H1 (cell line): ENCODE results near the gene RERE. TPM values are rescaled to one million over a fixed set of nuclear protein-coding genes. Genes with fewer than 3 reads are reported as not detected.
A peak's percentile ranks its signal among the peaks of the same experiment; 100 is the strongest.

ENCODE experiments used
- CTCF ChIA-PET: fragments of 300-600 bp; sonication (Branson Sonifier 250); formaldehyde crosslinking; loops from one replicate; lab custom pipeline; 2021; ENCODE audit not compliant: partially characterized antibody; lab: Charles Lee
- POLR2A ChIA-PET: fragments of 300-600 bp; sonication (Branson Sonifier 250); formaldehyde crosslinking; loops from one replicate; lab custom pipeline; 2021; ENCODE audit warnings: inconsistent platforms; ENCODE audit not compliant: partially characterized antibody; lab: Charles Lee
- DNase-seq, 2 experiments: peaks; one replicate each; pipeline versions ENCODE4 v3.0.0 to v3.0.0-alpha.2; 2010 to 2022; ENCODE audit warnings: low spot score in 2 of 2, low read depth in 1 of 2, mixed read lengths in 1 of 2
- FAIRE-seq: peaks from 2 replicates; lab custom pipeline; 2011; peaks lifted over from hg19 to GRCh38; lab: Jason Lieb, UNC
- H2AFZ ChIP-seq: 2 replicates; pipeline ENCODE4 v1.8.1; 2012; ENCODE audit warnings: low read length, inconsistent platforms
- H2AK5ac ChIP-seq: 2 replicates; pipeline ENCODE4 v1.6.1; 2013; ENCODE audit warnings: low read depth, low read length
- H2BK120ac ChIP-seq: replicated peaks from 2 replicates; pipeline ENCODE3; 2013; ENCODE audit warnings: low read depth, low read length, inconsistent platforms
- H2BK12ac ChIP-seq: 2 replicates; pipeline ENCODE4 v1.6.1; 2013; ENCODE audit warnings: low read depth, low read length
- H2BK15ac ChIP-seq: 2 replicates; pipeline ENCODE4 v1.6.1; 2013; ENCODE audit warnings: low read length
- H2BK20ac ChIP-seq: 2 replicates; pipeline ENCODE4 v1.6.1; 2013; ENCODE audit warnings: low read length
- H2BK5ac ChIP-seq: 2 replicates; pipeline ENCODE4 v1.6.1; 2013; ENCODE audit warnings: low read depth, low read length
- H3K14ac ChIP-seq: 2 replicates; pipeline ENCODE4 v1.6.1; 2013; ENCODE audit warnings: inconsistent platforms; ENCODE audit not compliant: insufficient read length
- H3K18ac ChIP-seq: 2 replicates; pipeline ENCODE4 v1.6.1; 2013; ENCODE audit warnings: low read length; ENCODE audit errors: extremely low read depth
- H3K23ac ChIP-seq: 2 replicates; pipeline ENCODE4 v1.6.1; 2013; ENCODE audit warnings: inconsistent platforms; ENCODE audit not compliant: insufficient read length
- H3K23me2 ChIP-seq: 2 replicates; pipeline ENCODE4 v1.6.1; 2013; ENCODE audit warnings: low read depth, low read length
- H3K27ac ChIP-seq: 2 replicates; pipeline ENCODE4 v1.6.1; 2011; ENCODE audit warnings: low read depth, low read length, inconsistent platforms
- H3K27me3 ChIP-seq, 4 experiments: replicated peaks in 1 of 4; 1 replicate in 1 of 4; 2 replicates in 3 of 4; pipeline versions ENCODE4 v1.6.1 to v1.8.1; 2011 to 2013; ENCODE audit warnings: low read length in 3 of 4, mild to moderate bottlenecking in 3 of 4, inconsistent platforms in 2 of 4, mixed read lengths in 2 of 4, moderate library complexity in 1 of 4; ENCODE audit not compliant: control insufficient read depth in 3 of 4, insufficient read depth in 3 of 4; ENCODE audit errors: extremely low read depth in 1 of 4
- H3K36me3 ChIP-seq, 4 experiments: 2 replicates each; pipeline versions ENCODE4 v1.6.1 to v1.8.1; 2011 to 2013; ENCODE audit warnings: mild to moderate bottlenecking in 4 of 4, low read length in 3 of 4, moderate library complexity in 2 of 4, control low read depth in 1 of 4, inconsistent platforms in 1 of 4; ENCODE audit not compliant: insufficient read depth in 4 of 4, control insufficient read depth in 2 of 4
- H3K4ac ChIP-seq: replicated peaks from 2 replicates; pipeline ENCODE3; 2013; ENCODE audit warnings: low read length, low read depth, mixed read lengths, inconsistent platforms; ENCODE audit not compliant: insufficient read length
- H3K4me1 ChIP-seq, 4 experiments: replicated peaks in 1 of 4; 1 replicate in 1 of 4; 2 replicates in 3 of 4; pipeline versions ENCODE4 v1.6.1 to v1.8.1; 2011 to 2013; ENCODE audit warnings: low read length in 3 of 4, inconsistent platforms in 2 of 4, mixed read lengths in 1 of 4; ENCODE audit not compliant: insufficient read depth in 4 of 4, control insufficient read depth in 3 of 4
- H3K4me2 ChIP-seq, 2 experiments: 2 replicates each; pipeline versions ENCODE4 v1.6.1 to v1.8.1; 2011 to 2013; ENCODE audit warnings: low read depth in 2 of 2, low read length in 2 of 2, control low read depth in 1 of 2, inconsistent platforms in 1 of 2, mild to moderate bottlenecking in 1 of 2; ENCODE audit not compliant: insufficient read depth in 1 of 2
- H3K4me3 ChIP-seq, 4 experiments: fragments of 200-600, 300-600 bp in 1 of 4; sonication (generic), shearing (Covaris generic), sonication (Bioruptor Twin) in 1 of 4; 2 replicates each; pipeline versions ENCODE4 v1.5.1 to v1.8.1; 2011 to 2016; ENCODE audit warnings: low read length in 4 of 4, low read depth in 3 of 4, control low read depth in 2 of 4, inconsistent platforms in 2 of 4, mild to moderate bottlenecking in 2 of 4, mixed read lengths in 1 of 4, moderate library complexity in 1 of 4; ENCODE audit not compliant: insufficient read depth in 2 of 4; ENCODE audit errors: extremely low read depth in 1 of 4
- H3K56ac ChIP-seq: replicated peaks from 2 replicates; pipeline ENCODE3; 2013; ENCODE audit warnings: low read depth, mild to moderate bottlenecking, mixed read lengths, low read length, inconsistent platforms; ENCODE audit not compliant: insufficient read length
- H3K79me1 ChIP-seq: 2 replicates; pipeline ENCODE4 v1.6.1; 2013; ENCODE audit warnings: low read depth, low read length, control low read depth
- H3K79me2 ChIP-seq, 2 experiments: 2 replicates each; pipeline versions ENCODE4 v1.6.1 to v1.8.1; 2012 to 2013; ENCODE audit warnings: low read length in 2 of 2, mild to moderate bottlenecking in 2 of 2, inconsistent platforms in 1 of 2; ENCODE audit not compliant: insufficient read depth in 2 of 2, control insufficient read depth in 1 of 2
- H3K9ac ChIP-seq, 4 experiments: replicated peaks in 1 of 4; 1 replicate in 1 of 4; 2 replicates in 3 of 4; pipeline versions ENCODE4 v1.6.1 to v1.8.1; 2011 to 2013; ENCODE audit warnings: low read depth in 3 of 4, low read length in 3 of 4, control low read depth in 2 of 4, mild to moderate bottlenecking in 2 of 4, moderate library complexity in 2 of 4, inconsistent platforms in 1 of 4; ENCODE audit errors: extremely low read depth in 1 of 4
- H3K9me3 ChIP-seq, 2 experiments: 2 replicates each; pipeline versions ENCODE4 v1.6.1 to v1.8.1; 2012 to 2013; ENCODE audit warnings: mild to moderate bottlenecking in 2 of 2, moderate library complexity in 2 of 2, control low read depth in 1 of 2, inconsistent platforms in 1 of 2, low read depth in 1 of 2, low read length in 1 of 2, mixed read lengths in 1 of 2; ENCODE audit not compliant: insufficient read depth in 2 of 2
- H4K20me1 ChIP-seq, 2 experiments: replicated peaks in 1 of 2; 2 replicates each; pipeline versions ENCODE3 to v1.8.1; 2011 to 2013; ENCODE audit warnings: inconsistent platforms in 2 of 2, low read length in 2 of 2, mild to moderate bottlenecking in 1 of 2; ENCODE audit not compliant: insufficient read depth in 2 of 2, control insufficient read depth in 1 of 2
- H4K5ac ChIP-seq: 2 replicates; pipeline ENCODE4 v1.6.1; 2013; ENCODE audit warnings: low read length, low read depth, mixed read lengths, inconsistent platforms; ENCODE audit not compliant: insufficient read length
- H4K8ac ChIP-seq: 2 replicates; pipeline ENCODE4 v1.8.0; 2013; ENCODE audit warnings: mild to moderate bottlenecking, moderate library complexity, low read length, inconsistent platforms; ENCODE audit not compliant: insufficient read depth; ENCODE audit errors: extremely low read depth
- H4K91ac ChIP-seq: replicated peaks from 2 replicates; pipeline ENCODE3; 2013; ENCODE audit warnings: low read length, mixed read lengths, inconsistent platforms; ENCODE audit not compliant: insufficient read length
- NANOG ChIP-seq: IDR thresholded peaks from 2 replicates; pipeline ENCODE4 v1.6.1; 2011; ENCODE audit warnings: low read length, low read depth, mild to moderate bottlenecking, inconsistent platforms; ENCODE audit not compliant: insufficient read depth, poor library complexity, severe bottlenecking
- POLR2AphosphoS5 ChIP-seq: IDR thresholded peaks from 2 replicates; pipeline ENCODE4 v1.6.1; 2011; ENCODE audit warnings: low read depth, low read length
- RFX5 ChIP-seq: IDR thresholded peaks from 2 replicates; pipeline ENCODE4 v1.6.1; 2011; ENCODE audit warnings: low read depth, low read length, improper control_type of control experiment, borderline replicate concordance
- SIN3A ChIP-seq, 2 experiments: IDR thresholded peaks in 1 of 2; conservative IDR thresholded peaks in 1 of 2; 2 replicates each; pipeline ENCODE4 v1.6.1; 2011 to 2012; ENCODE audit warnings: low read length in 2 of 2, improper control_type of control experiment in 1 of 2, low read depth in 1 of 2, mild to moderate bottlenecking in 1 of 2
- SP1 ChIP-seq: IDR thresholded peaks from 2 replicates; pipeline ENCODE4 v1.6.1; 2011; ENCODE audit warnings: low read depth, low read length
- WGBS, 2 experiments: shearing (Covaris generic) in 1 of 2; methylation state at CpG; one replicate each; pipeline versions ENCODE4 v1.1.6 to v1.1.7; 2013 to 2015; ENCODE audit warnings: low lambda C conversion rate in 2 of 2, mixed read lengths in 2 of 2, inconsistent platforms in 1 of 2, low coverage in 1 of 2, missing lambda C conversion rate in 1 of 2; ENCODE audit not compliant: insufficient replicate concordance in 2 of 2, insufficient coverage in 1 of 2, insufficient read length in 1 of 2; ENCODE audit errors: extremely low coverage in 1 of 2, missing lambda C conversion rate in 1 of 2; 5-methylcytosine and 5-hydroxymethylcytosine counted together
- polyA plus RNA-seq, 7 experiments: library from polyadenylated mRNA; depleted of rRNA in 3 of 7; stranded (reverse) in 5 of 7; unstranded in 2 of 7; fragments of >200 nt in 5 of 7; fragments of 200-250 nt in 2 of 7; gene quantifications; 1 replicate in 5 of 7; 2 replicates in 1 of 7; 4 replicates in 1 of 7; pipeline versions ENCODE4 v1.2.1 to v1.2.3, GENCODE V29; 2011 to 2013; ENCODE audit warnings: missing spikeins in 2 of 7, mixed read lengths in 2 of 7
- total RNA-seq: library from RNA; stranded (reverse); fragmentation: NEBNext Ultra II Directional; extraction: Animal tissue kit (Norgen Biotek cat#: 25700); gene quantifications from 2 replicates; pipeline ENCODE4 v1.2.1, GENCODE V29; 2021

RERE gene
- total and polyA plus RNA-seq, 2 of the 8 experiments (the other 6 are each of a cell fraction or from before 2014, with no cell fraction given): 15.3 to 142 TPM

DNA sequence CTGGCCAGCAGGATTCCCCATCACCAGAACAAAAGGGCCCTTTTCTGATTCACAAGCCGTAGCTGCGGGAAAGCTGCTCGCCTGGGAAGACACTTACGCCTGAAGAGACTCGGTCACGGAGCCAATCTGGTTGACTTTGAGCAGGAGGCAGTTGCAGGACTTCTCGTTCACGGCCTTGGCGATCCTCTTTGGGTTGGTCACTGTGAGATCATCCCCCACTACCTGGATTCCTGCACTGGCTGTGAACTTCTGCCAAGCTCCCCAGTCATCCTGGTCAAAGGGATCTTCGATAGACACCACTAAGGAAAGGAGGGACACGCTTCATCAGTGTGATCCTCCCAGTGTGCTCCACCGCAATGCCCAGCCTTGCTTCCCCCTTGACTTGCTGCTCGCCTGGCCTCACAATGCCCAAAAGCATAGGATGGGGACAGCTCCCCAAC is 46.4 kb upstream of the RERE start:
- POLR2A ChIA-PET: interaction anchor here (0.5 to 39.6 kb wide), 5 partner anchors 6 to 379 kb away, joined by 3 to 880 read pairs (median 4); partner anchors contain the start of gene ENO1
- no peak for DNase-seq

More for the DNA sequence above, 46.4 kb upstream of the RERE start:
- WGBS, 2 experiments: 90% methylated on average over 10 of the region's 13 CpGs; no CpG with 5 or more reads in 1 of the 2 experiments
- Histone ChIP-seq H3K4me3 (no peak overlapping the region), H3K4me2 (0 out of 4 replicates have a peak overlapping the region, but pooled peaks of 1 of the 2 experiments have one; percentile 10), H2BK15ac (no peak overlapping the region), H3K23me2 (no peaks in the 10 kb centered on the region), H2BK20ac (no peak overlapping the region), H2AFZ (no peak overlapping the region), H3K79me1 (0 out of 2 replicates have a peak, but pooled peaks cover 4% of the 10 kb centered on the region), H3K18ac (no peak overlapping the region), H3K23ac (no peak overlapping the region), H3K14ac (no peak overlapping the region), H4K20me1 (peaks cover 32 to 44% of the 10 kb centered on the region in 2 experiments), H3K56ac (no peak overlapping the region), H4K5ac (no peak overlapping the region), H2BK5ac (no peak overlapping the region), H3K79me2 (peaks cover 0 to 7% of the 10 kb centered on the region in 2 experiments; a peak in 1 of 4 replicates), H3K27ac (no peak overlapping the region; the same call in 1 of the 2 replicates), H2BK12ac (no peak overlapping the region), H3K9me3 (no peaks in the 10 kb centered on the region), H4K91ac (no peak overlapping the region), H3K27me3 (no peaks in the 10 kb centered on the region), H3K36me3 (peaks cover 71 to 98% (median 88%) of the 10 kb centered on the region in 4 experiments), H2AK5ac (no peak overlapping the region), H4K8ac (no peak overlapping the region), H3K4me1 (peaks cover 0 to 5% (median 4%) of the 10 kb centered on the region in 4 experiments; a peak in 5 of 7 replicates), H2BK120ac (no peak overlapping the region), H3K4ac (no peak overlapping the region), H3K9ac (no peak overlapping the region)
- CTCF ChIA-PET: interaction anchor here (0.5 to 8.9 kb wide), 11 partner anchors 9 to 142 kb away, joined by 3 to 128 read pairs (median 14); partner anchors contain the start of gene ENO1
- TF ChIP-seq SIN3A (conservative IDR thresholded peaks at IDR 0.05 in 1 of 2, IDR thresholded peaks at IDR 0.05 in 1 of 2; ENCODE audit: low read depth in 1 of 2, low read length in 2 of 2): no peak; a peak in 1 of 4 replicates
- TF ChIP-seq SP1: peak; percentile 70; the same call in 1 of the 2 replicates
- no peak for TF ChIP-seq RFX5
- TF ChIP-seq NANOG: peak; percentile 16
- TF ChIP-seq POLR2AphosphoS5: peak; percentile 46; the same call in 1 of the 2 replicates
- FAIRE-seq: no peak
